GM23338 (cell line): Measurements from ENCODE around the gene MAN2A2. TPM values are rescaled to one million over a fixed set of nuclear protein-coding genes. Genes with fewer than 3 reads are reported as not detected.

Source experiments
- ATAC-seq: fragments of 200-7000 bp; cut with Tn5 transposase; 3 replicates; pipeline ENCODE4 v1.9.1; 2020
- DNase-seq: peaks from one replicate; pipeline ENCODE4 v3.0.0-alpha.2; 2015; ENCODE audit warnings: low spot score
- H2AFZ ChIP-seq: fragments of 200-600 bp; sonication (generic); 2 replicates; pipeline ENCODE4 v1.8.0; 2016; ENCODE audit warnings: antibody characterized with exemption, mild to moderate bottlenecking, moderate library complexity
- H3F3A ChIP-seq: fragments of 200-600 bp; sonication (generic); replicated peaks from 2 replicates; pipeline ENCODE4 v1.8.0; 2017; ENCODE audit warnings: antibody characterized with exemption, mixed run types, low read depth
- H3K27ac ChIP-seq: fragments of 200-600 bp; sonication (generic); 2 replicates; pipeline ENCODE4 v1.6.1; 2016; ENCODE audit warnings: low read depth
- H3K27me3 ChIP-seq: fragments of 200-600 bp; sonication (generic); 2 replicates; pipeline ENCODE4 v1.8.0; 2016; ENCODE audit warnings: mild to moderate bottlenecking, mixed run types, moderate library complexity; ENCODE audit not compliant: insufficient read depth
- H3K36me3 ChIP-seq: fragments of 200-600 bp; sonication (generic); 2 replicates; pipeline ENCODE4 v1.8.0; 2016; ENCODE audit warnings: mild to moderate bottlenecking; ENCODE audit not compliant: insufficient read depth
- H3K4me1 ChIP-seq: fragments of 200-600 bp; sonication (generic); 2 replicates; pipeline ENCODE4 v1.8.0; 2016; ENCODE audit warnings: mild to moderate bottlenecking, moderate library complexity; ENCODE audit not compliant: insufficient read depth
- H3K4me2 ChIP-seq: fragments of 200-600 bp; sonication (generic); 2 replicates; pipeline ENCODE4 v1.7.1; 2017; ENCODE audit warnings: mixed run types
- H3K4me3 ChIP-seq: fragments of 200-600 bp; sonication (generic); 2 replicates; pipeline ENCODE4 v1.6.1; 2016; ENCODE audit warnings: mixed run types
- H3K79me2 ChIP-seq: fragments of 200-600 bp; sonication (generic); replicated peaks from 2 replicates; pipeline ENCODE4 v1.8.0; 2017; ENCODE audit warnings: mild to moderate bottlenecking; ENCODE audit not compliant: insufficient read depth
- H3K9me2 ChIP-seq: fragments of 200-600 bp; sonication (generic); 2 replicates; pipeline ENCODE4 v1.8.0; 2017; ENCODE audit not compliant: insufficient read depth
- H4K20me1 ChIP-seq: fragments of 200-600 bp; sonication (generic); replicated peaks from 2 replicates; pipeline ENCODE4 v1.8.0; 2017; ENCODE audit warnings: mild to moderate bottlenecking; ENCODE audit not compliant: insufficient read depth
- H3K27ac Mint-ChIP-seq: 2 replicates; pipeline ENCODE4 v1.8.0; 2020; ENCODE audit warnings: inconsistent platforms, mild to moderate bottlenecking, moderate library complexity, mixed read lengths
- H3K27me3 Mint-ChIP-seq: 3 replicates; pipeline ENCODE4 v1.8.0; 2022; ENCODE audit warnings: low read depth, mild to moderate bottlenecking, moderate library complexity, mixed read lengths, inconsistent platforms; ENCODE audit not compliant: insufficient read depth, poor library complexity
- H3K36me3 Mint-ChIP-seq: 3 replicates; pipeline ENCODE4 v1.8.0; 2021; ENCODE audit warnings: low read depth, mild to moderate bottlenecking, inconsistent platforms, moderate library complexity, mixed read lengths
- H3K4me1 Mint-ChIP-seq: 3 replicates; pipeline ENCODE4 v1.8.0; 2020; ENCODE audit warnings: mild to moderate bottlenecking, inconsistent platforms, mixed read lengths
- H3K4me3 Mint-ChIP-seq: 3 replicates; pipeline ENCODE4 v1.8.0; 2021; ENCODE audit warnings: moderate library complexity, mild to moderate bottlenecking, inconsistent platforms, mixed read lengths
- H3K9me3 Mint-ChIP-seq: 3 replicates; pipeline ENCODE4 v1.8.0; 2020; ENCODE audit warnings: moderate library complexity, mild to moderate bottlenecking, inconsistent platforms, mixed read lengths
- CREB1 ChIP-seq: fragments of 250-450 bp; sonication (Bioruptor Pico); IDR thresholded peaks from 2 replicates; pipeline ENCODE4 v1.5.0; 2020; ENCODE audit warnings: low read depth, mild to moderate bottlenecking, moderate library complexity
- CTCF ChIP-seq, 2 experiments: fragments of 200-600 bp in 1 of 2; sonication (generic) in 1 of 2; conservative IDR thresholded peaks; 2 replicates each; pipeline versions ENCODE4 v1.5.1 to v1.6.1; 2016 to 2017; ENCODE audit warnings: antibody characterized with exemption in 2 of 2, low read depth in 2 of 2, mild to moderate bottlenecking in 2 of 2, moderate library complexity in 1 of 2
- EZH2 ChIP-seq: fragments of 200-600 bp; sonication (generic); IDR thresholded peaks from one replicate; pipeline ENCODE4 v1.8.0; 2017; ENCODE audit warnings: antibody characterized with exemption, mild to moderate bottlenecking, low read depth; ENCODE audit not compliant: unreplicated experiment
- EZH2phosphoT487 ChIP-seq: fragments of 200-600 bp; sonication (generic); IDR thresholded peaks from one replicate; pipeline ENCODE4 v1.8.1; 2018; ENCODE audit warnings: antibody characterized with exemption; ENCODE audit not compliant: unreplicated experiment
- JUNB ChIP-seq: IDR thresholded peaks from one replicate; pipeline ENCODE4 v1.6.1; 2016; ENCODE audit warnings: antibody characterized with exemption; ENCODE audit not compliant: unreplicated experiment
- NANOG ChIP-seq: IDR thresholded peaks from 2 replicates; pipeline ENCODE4 v1.6.1; 2016; ENCODE audit warnings: antibody characterized with exemption, borderline replicate concordance
- REST ChIP-seq: IDR thresholded peaks from one replicate; pipeline ENCODE4 v1.6.1; 2018; ENCODE audit warnings: antibody characterized with exemption; ENCODE audit not compliant: unreplicated experiment
- STAT1 ChIP-seq: IDR thresholded peaks from one replicate; pipeline ENCODE4 v1.6.1; 2016; ENCODE audit warnings: antibody characterized with exemption; ENCODE audit not compliant: unreplicated experiment
- ZNF331 ChIP-seq: fragments of 250-450 bp; sonication (Bioruptor Pico); IDR thresholded peaks from 2 replicates; pipeline ENCODE4 v1.5.0; 2020; ENCODE audit warnings: low read depth, mild to moderate bottlenecking, moderate library complexity
- ZNF462 ChIP-seq: fragments of 250-450 bp; sonication (Bioruptor Pico); IDR thresholded peaks from 2 replicates; pipeline ENCODE4 v1.5.0; 2020; ENCODE audit warnings: mild to moderate bottlenecking, moderate library complexity
- polyA plus RNA-seq: library from polyadenylated mRNA; unstranded; fragments of >200 nt; fragmentation: Nextera tagmentation; extraction: Ambion mirVana; gene quantifications from 2 replicates; pipeline ENCODE4 v1.2.1, GENCODE V29; 2016
- total RNA-seq: library from RNA; depleted of rRNA; stranded (reverse); fragments of >200 nt; shearing (Covaris generic); gene quantifications from 2 replicates; pipeline ENCODE4 v1.2.3, GENCODE V29; 2014

The MAN2A2 gene
- total and polyA plus RNA-seq, 2 experiments from 2014 or later: 8.2 to 17.1 TPM

GRCh38 chr15:90911906-90912769 is 9.0 kb downstream of the MAN2A2 start:
- Histone ChIP-seq H3K9me2 (no peaks in the 10 kb centered on the region), H3K4me1 (no peaks in the 10 kb centered on the region), H3K27me3 (no peaks in the 10 kb centered on the region), H3K36me3 (no peaks in the 10 kb centered on the region), H4K20me1 (no peaks in the 10 kb centered on the region), H3F3A (no peaks in the 10 kb centered on the region), H3K4me2 (no peak overlapping the region), H2AFZ (no peak overlapping the region), H3K4me3 (no peak overlapping the region), H3K79me2 (no peaks in the 10 kb centered on the region), H3K27ac (no peak overlapping the region)
- Mint-ChIP-seq H3K9me3 (no peaks in the 10 kb centered on the region), H3K36me3 (peaks cover 5% of the 10 kb centered on the region; the same call in 2 of the 3 replicates), H3K27ac (no peak overlapping the region), H3K4me1 (peaks cover 6% of the 10 kb centered on the region), H3K27me3 (peaks cover 3% of the 10 kb centered on the region), H3K4me3 (no peak overlapping the region; the same call in 2 of the 3 replicates)
- TF ChIP-seq ZNF331 (CRISPR knock-in tag): no peak
- TF ChIP-seq REST: no peak
- no peak for TF ChIP-seq NANOG
- no peak for TF ChIP-seq STAT1
- no peak for TF ChIP-seq CTCF (conservative IDR thresholded peaks at IDR 0.05; ENCODE audit: low read depth in 2 of 2)
- no peak for TF ChIP-seq CREB1 (CRISPR knock-in tag)
- no peak for TF ChIP-seq JUNB
- TF ChIP-seq EZH2phosphoT487: no peak
- TF ChIP-seq EZH2: no peak
- TF ChIP-seq ZNF462 (CRISPR knock-in tag): no peak
- DNase-seq (no peak), ATAC-seq (no peak)
